ENCODE results near the gene CELF6. TPM values are rescaled to one million over a fixed set of nuclear protein-coding genes. Genes with fewer than 3 reads are reported as not detected.

The CELF6 gene
- total RNA-seq, 1 experiment from 2014 or later = not detected

- H3K27me3 ChIP-seq (replicated peaks; ENCODE audit: control insufficient read depth, insufficient read depth, low read length) = no peaks in the 10 kb centered on the region
- H3K4me3 ChIP-seq (ENCODE audit: low read depth, low read length) = no peak overlapping the region
- intact Hi-C loops (cut with micrococcal nuclease; ENCODE audit: unreplicated experiment) = loop anchor here (1.0 to 10.0 kb wide), 3 partner anchors 27 to 248 kb away; partner anchors contain the start of gene ARIH1
- TF ChIP-seq CTCF (IDR thresholded peaks at IDR 0.05; ENCODE audit: insufficient read depth in 1 of 2, low read depth in 1 of 2, low read length in 1 of 2, severe bottlenecking in 1 of 2, unreplicated experiment in 1 of 2) = no peak
- no peaks in the 10 kb centered on the region for H3K9me3 ChIP-seq
- H3K4me3 Mint-ChIP-seq (ENCODE audit: unreplicated experiment) = no peak overlapping the region
- POLR2A ChIA-PET = interaction anchor here (0.6 kb wide), 1 partner anchor 35 kb away, joined by 4 read pairs; no protein-coding TSS in a partner anchor
- H3K4me1 Mint-ChIP-seq (ENCODE audit: low read depth, unreplicated experiment) = no peaks in the 10 kb centered on the region
- H3K27me3 Mint-ChIP-seq (ENCODE audit: insufficient read depth, unreplicated experiment) = no peaks in the 10 kb centered on the region
- CTCF ChIA-PET = no interaction called here
- H3K4me1 ChIP-seq = no peaks in the 10 kb centered on the region
- BruUV-seq (replicated peaks) = no TSS peak
- H3K9me3 Mint-ChIP-seq (ENCODE audit: unreplicated experiment) = no peaks in the 10 kb centered on the region
- no peak for DNase-seq
- H3K27ac Mint-ChIP-seq (ENCODE audit: unreplicated experiment) = no peak overlapping the region
- peaks cover 7% of the 10 kb centered on the region for H3K36me3 Mint-ChIP-seq (ENCODE audit: insufficient read depth, unreplicated experiment)
- H3K36me3 ChIP-seq (ENCODE audit: control insufficient read depth, insufficient read depth, low read length) = no peaks in the 10 kb centered on the region; the same call in 1 of the 2 replicates
These were observed 19.8 kb upstream of the CELF6 start for GRCh38 chr15:72339777-72340177.

GRCh38 chr15:72338617-72339321, 18.8 kb upstream of the CELF6 start:
- H3K4me1 Mint-ChIP-seq (ENCODE audit: low read depth, unreplicated experiment) = no peaks in the 10 kb centered on the region

GRCh38 chr15:72338148-72338547, 18.2 kb upstream of the CELF6 start:
- intact Hi-C loops (cut with micrococcal nuclease; ENCODE audit: unreplicated experiment) = no loop called here
- POLR2A ChIA-PET = no interaction called here
- CTCF ChIA-PET = no interaction called here

More at GRCh38 chr15:72338617-72339321, 18.8 kb upstream of the CELF6 start:
- TF ChIP-seq CTCF (IDR thresholded peaks at IDR 0.05; ENCODE audit: insufficient read depth in 1 of 2, low read depth in 1 of 2, low read length in 1 of 2, severe bottlenecking in 1 of 2, unreplicated experiment in 1 of 2) = no peak
- Mint-ChIP-seq H3K27me3 (ENCODE audit: insufficient read depth, unreplicated experiment) (no peaks in the 10 kb centered on the region), H3K36me3 (ENCODE audit: insufficient read depth, unreplicated experiment) (peaks cover 7% of the 10 kb centered on the region), H3K9me3 (ENCODE audit: unreplicated experiment) (no peaks in the 10 kb centered on the region), H3K27ac (ENCODE audit: unreplicated experiment) (no peak overlapping the region), H3K4me3 (ENCODE audit: unreplicated experiment) (no peak overlapping the region)
- intact Hi-C loops (cut with micrococcal nuclease; ENCODE audit: unreplicated experiment) = loop anchor here (1.0 kb wide), 1 partner anchor 26 kb away; no protein-coding TSS in a partner anchor
- no peaks in the 10 kb centered on the region for H3K9me3 ChIP-seq
- no peaks in the 10 kb centered on the region for H3K4me1 ChIP-seq
- BruUV-seq (replicated peaks) = no TSS peak
- DNase-seq = no peak
- POLR2A ChIA-PET = interaction anchor here (0.6 kb wide), 1 partner anchor 32 kb away, joined by 3 read pairs; no protein-coding TSS in a partner anchor
- H3K36me3 ChIP-seq (ENCODE audit: control insufficient read depth, insufficient read depth, low read length) = no peaks in the 10 kb centered on the region
- H3K4me3 ChIP-seq (ENCODE audit: low read depth, low read length) = no peak overlapping the region
- CTCF ChIA-PET = no interaction called here
- H3K27me3 ChIP-seq (replicated peaks; ENCODE audit: control insufficient read depth, insufficient read depth, low read length) = no peaks in the 10 kb centered on the region

More at GRCh38 chr15:72338148-72338547, 18.2 kb upstream of the CELF6 start:
- Mint-ChIP-seq H3K36me3 (ENCODE audit: insufficient read depth, unreplicated experiment) (peaks cover 7% of the 10 kb centered on the region), H3K27me3 (ENCODE audit: insufficient read depth, unreplicated experiment) (no peaks in the 10 kb centered on the region), H3K9me3 (ENCODE audit: unreplicated experiment) (no peaks in the 10 kb centered on the region), H3K27ac (ENCODE audit: unreplicated experiment) (no peak overlapping the region), H3K4me1 (ENCODE audit: low read depth, unreplicated experiment) (no peaks in the 10 kb centered on the region), H3K4me3 (ENCODE audit: unreplicated experiment) (no peak overlapping the region)
- Histone ChIP-seq H3K4me1 (no peaks in the 10 kb centered on the region), H3K4me3 (ENCODE audit: low read depth, low read length) (no peak overlapping the region), H3K9me3 (no peaks in the 10 kb centered on the region), H3K27me3 (replicated peaks; ENCODE audit: control insufficient read depth, insufficient read depth, low read length) (no peaks in the 10 kb centered on the region), H3K36me3 (ENCODE audit: control insufficient read depth, insufficient read depth, low read length) (no peaks in the 10 kb centered on the region)
- no TSS peak for BruUV-seq (replicated peaks)
- DNase-seq = no peak
- TF ChIP-seq CTCF (IDR thresholded peaks at IDR 0.05; ENCODE audit: insufficient read depth in 1 of 2, low read depth in 1 of 2, low read length in 1 of 2, severe bottlenecking in 1 of 2, unreplicated experiment in 1 of 2) = no peak

Data from Caco-2 (cell line).